HepG2 (cell line): Measurements from ENCODE around the gene PDGFRB. TPM values are rescaled to one million over a fixed set of nuclear protein-coding genes. Genes with fewer than 3 reads are reported as not detected.

Experiments
- ATAC-seq: fragments of 200-7000 bp; cut with Tn5 transposase; 3 replicates; pipeline ENCODE4 v1.9.1; 2020; ENCODE audit warnings: mild to moderate bottlenecking, moderate library complexity
- BruUV-seq: library from RNA; stranded (reverse); fragments of 400-500 nt; replicated peaks from 2 replicates; lab custom pipeline; 2021; lab: Mats Ljungman, UMichigan
- CTCF ChIA-PET: fragments of 300-600 bp; formaldehyde crosslinking; extraction: SDS; loops from one replicate; lab custom pipeline; 2021; ENCODE audit warnings: low total read pairs, inconsistent platforms, low intra/inter-chr PET ratio; lab: Yijun Ruan, JAX
- POLR2A ChIA-PET: fragments of 350-600 bp; sonication (Branson Sonifier 250); formaldehyde crosslinking; loops from one replicate; lab custom pipeline; 2020; ENCODE audit warnings: antibody characterized with exemption, inconsistent platforms; lab: Yijun Ruan, JAX
- DNase-seq: peaks from one replicate; pipeline ENCODE4 v3.0.0-alpha.2; 2015; ENCODE audit warnings: low spot score
- FAIRE-seq: peaks from 3 replicates; lab custom pipeline; 2011; peaks lifted over from hg19 to GRCh38; lab: Jason Lieb, UNC
- H2AFZ ChIP-seq: one replicate; pipeline ENCODE4 v1.6.1; 2011; ENCODE audit warnings: low read length, inconsistent platforms
- H3K27ac ChIP-seq: fragments of 300-600 bp; 3 replicates; pipeline ENCODE4 v1.8.0; 2011; ENCODE audit warnings: mixed run types, mild to moderate bottlenecking, mixed read lengths, low read length, inconsistent platforms; ENCODE audit not compliant: insufficient read depth; ENCODE audit errors: extremely low read length
- H3K27me3 ChIP-seq, 2 experiments: fragments of 200-600 bp in 1 of 2; 2 replicates in 1 of 2; 3 replicates in 1 of 2; pipeline versions ENCODE4 v1.6.0 to v1.8.0; 2011; ENCODE audit warnings: low read length in 2 of 2, mild to moderate bottlenecking in 2 of 2, moderate library complexity in 2 of 2, inconsistent platforms in 1 of 2; ENCODE audit not compliant: insufficient read depth in 2 of 2, control insufficient read depth in 1 of 2
- H3K36me3 ChIP-seq, 2 experiments: fragments of 200-600 bp in 1 of 2; replicated peaks in 1 of 2; 2 replicates in 1 of 2; 3 replicates in 1 of 2; pipeline versions ENCODE4 v1.5.1 to v1.8.0; 2011; ENCODE audit warnings: low read length in 2 of 2, inconsistent platforms in 1 of 2; ENCODE audit not compliant: insufficient read depth in 2 of 2, control insufficient read depth in 1 of 2
- H3K4me1 ChIP-seq: 2 replicates; pipeline ENCODE4 v1.5.1; 2012; ENCODE audit warnings: low read length, inconsistent platforms; ENCODE audit not compliant: insufficient read depth
- H3K4me2 ChIP-seq: 2 replicates; pipeline ENCODE4 v1.6.0; 2011; ENCODE audit warnings: low read depth, low read length, inconsistent platforms
- H3K4me3 ChIP-seq, 3 experiments: fragments of 200-600 bp in 1 of 3; sonication (generic), shearing (Covaris generic) in 1 of 3; replicated peaks in 1 of 3; 2 replicates each; pipeline ENCODE4 v1.5.1; 2011 to 2016; ENCODE audit warnings: low read length in 3 of 3, inconsistent platforms in 2 of 3, low read depth in 2 of 3, mild to moderate bottlenecking in 2 of 3, control low read depth in 1 of 3, mixed read lengths in 1 of 3; ENCODE audit not compliant: insufficient read depth in 1 of 3
- H3K79me2 ChIP-seq: one replicate; pipeline ENCODE4 v1.6.1; 2011; ENCODE audit warnings: low read length, inconsistent platforms; ENCODE audit not compliant: insufficient read depth
- H3K9ac ChIP-seq: 2 replicates; pipeline ENCODE4 v1.6.0; 2011; ENCODE audit warnings: mild to moderate bottlenecking, low read depth, low read length, inconsistent platforms; ENCODE audit not compliant: insufficient read depth
- H3K9me3 ChIP-seq: 2 replicates; pipeline ENCODE4 v1.5.1; 2012; ENCODE audit warnings: mild to moderate bottlenecking, low read length
- H4K20me1 ChIP-seq: 2 replicates; pipeline ENCODE4 v1.6.0; 2011; ENCODE audit warnings: inconsistent platforms, mild to moderate bottlenecking, low read length, moderate library complexity; ENCODE audit not compliant: insufficient read depth
- KLF12 ChIP-seq: sonication (generic); formaldehyde crosslinking; IDR thresholded peaks from 2 replicates; pipeline ENCODE4 v1.4.0; 2020; ENCODE audit warnings: missing genetic modification reagents, borderline replicate concordance
- PHB2 ChIP-seq: fragments of 450-650 bp; IDR thresholded peaks from 2 replicates; pipeline ENCODE4 v1.6.1; 2018; ENCODE audit not compliant: partially characterized antibody
- TRIM24 ChIP-seq: sonication (generic); formaldehyde crosslinking; IDR thresholded peaks from 2 replicates; pipeline ENCODE4 v1.8.0; 2022; ENCODE audit warnings: mild to moderate bottlenecking, missing genetic modification reagents
- U2AF2 ChIP-seq: fragments of 200-400 bp; formaldehyde crosslinking; IDR thresholded peaks from 2 replicates; pipeline ENCODE4 v1.6.1; 2017; ENCODE audit warnings: low read depth, mild to moderate bottlenecking, low read length
- ZNF34 ChIP-seq: sonication (generic); formaldehyde crosslinking; IDR thresholded peaks from 2 replicates; pipeline ENCODE4 v1.4.0; 2020; ENCODE audit warnings: mild to moderate bottlenecking, missing genetic modification reagents, borderline replicate concordance
- ZNF367 ChIP-seq: sonication (generic); formaldehyde crosslinking; IDR thresholded peaks from 2 replicates; pipeline ENCODE4 v1.4.0; 2020; ENCODE audit warnings: missing genetic modification reagents, borderline replicate concordance
- ZNF605 ChIP-seq: sonication (generic); formaldehyde crosslinking; IDR thresholded peaks from 2 replicates; pipeline ENCODE4 v1.8.0; 2022; ENCODE audit warnings: mild to moderate bottlenecking, missing genetic modification reagents
- WGBS: methylation state at CpG from one replicate; pipeline ENCODE4 v1.1.6; 2017; ENCODE audit warnings: low lambda C conversion rate; 5-methylcytosine and 5-hydroxymethylcytosine counted together
- in situ Hi-C: cut with HindIII; loops from 2 replicates; pipeline ENCODE4 v1.10.0; 2017; ENCODE audit warnings: low pct_unique_long_range_greater_than_20kb; ENCODE audit not compliant: extremely low pct_ligation_motif_present
- intact Hi-C: fragments of 100-400 bp; cut with micrococcal nuclease; formaldehyde crosslinking; loops from one replicate; pipeline ENCODE4 v1.10.0; 2022; ENCODE audit not compliant: unreplicated experiment
- polyA plus RNA-seq, 8 experiments: library from polyadenylated mRNA; depleted of rRNA in 3 of 8; stranded (reverse) in 7 of 8; unstranded in 1 of 8; fragments of >200 nt; fragmentation: Illumina TruSeq in 4 of 8; extraction: Trizol in 4 of 8; gene quantifications; 2 replicates each; pipeline versions ENCODE4 v1.2.1 to v1.2.3, GENCODE V29; 2011 to 2016; ENCODE audit warnings: low read depth in 4 of 8, missing spikeins in 1 of 8, mixed read lengths in 1 of 8; ENCODE audit not compliant: insufficient read depth in 1 of 8
- total RNA-seq, 5 experiments: library from RNA; depleted of rRNA; stranded (reverse); fragments of >200 nt; fragmentation: Illumina TruSeq; extraction: Trizol; gene quantifications; 2 replicates each; pipeline ENCODE4 v1.2.3, GENCODE V29; 2016; ENCODE audit warnings: low read depth in 1 of 5
- TF ChIP-seq, protein P1 (sequence below): sonication (generic); formaldehyde crosslinking; IDR thresholded peaks from 2 replicates; pipeline ENCODE4 v1.5.1; 2020; ENCODE audit warnings: mild to moderate bottlenecking, missing genetic modification reagents, moderate library complexity
- TF ChIP-seq, protein P2 (sequence below): sonication (generic); formaldehyde crosslinking; IDR thresholded peaks from 2 replicates; pipeline ENCODE4 v1.8.0; 2022; ENCODE audit warnings: missing genetic modification reagents, mild to moderate bottlenecking, moderate library complexity, borderline replicate concordance
- TF ChIP-seq, protein P3 (sequence below): sonication (generic); formaldehyde crosslinking; IDR thresholded peaks from 2 replicates; pipeline ENCODE4 v1.4.0; 2020; ENCODE audit warnings: missing genetic modification reagents, borderline replicate concordance
- TF ChIP-seq, protein P4 (sequence below): sonication (generic); formaldehyde crosslinking; IDR thresholded peaks from 2 replicates; pipeline ENCODE4 v1.8.0; 2022; ENCODE audit warnings: mild to moderate bottlenecking, missing genetic modification reagents, moderate library complexity

The PDGFRB gene
- total and polyA plus RNA-seq, 2 of the 13 experiments (the other 11 are each of a cell fraction or from before 2014, with no cell fraction given), result 4.0 to 21.0 TPM

DNA sequence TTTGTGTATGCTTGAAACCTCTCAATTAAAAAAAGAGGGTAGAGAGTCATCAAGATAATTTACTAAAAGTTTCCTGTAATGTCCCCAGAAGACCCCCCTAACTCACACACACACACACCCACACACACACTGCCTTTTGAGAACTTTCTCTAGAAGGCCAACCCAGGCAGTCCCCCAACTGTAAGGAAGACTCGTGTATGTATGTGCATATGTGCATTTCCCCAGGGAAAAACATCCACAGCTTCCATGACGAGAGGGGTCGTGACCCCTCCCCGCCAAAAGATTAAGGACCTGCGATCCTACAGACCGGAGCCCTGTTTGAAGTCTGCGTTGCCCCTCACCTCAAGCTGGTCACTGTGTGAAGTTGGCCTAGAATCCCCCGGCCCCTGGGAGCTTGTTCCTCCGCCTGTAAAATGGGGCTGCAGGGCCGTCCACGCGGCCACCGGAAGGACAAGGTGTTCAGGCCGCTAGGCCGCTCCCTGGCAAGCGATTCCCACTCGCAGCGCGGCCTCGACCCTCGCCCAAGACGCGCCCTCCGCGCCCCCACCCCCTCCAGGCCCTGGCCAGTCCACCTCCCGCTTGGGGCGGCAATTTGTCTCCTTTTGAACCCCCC lies 10.5 kb upstream of the PDGFRB start:
- Histone ChIP-seq H3K4me2 (no peak overlapping the region), H4K20me1 (no peaks in the 10 kb centered on the region), H3K4me1 (peaks cover 44% of the 10 kb centered on the region), H3K9ac (no peak overlapping the region), H3K9me3 (no peaks in the 10 kb centered on the region), H2AFZ (no peak overlapping the region), H3K27ac (no peak overlapping the region), H3K27me3 (peaks cover 1 to 8% of the 10 kb centered on the region in 2 experiments; a peak in 2 of 5 replicates), H3K4me3 (no peak overlapping the region), H3K36me3 (no peaks in the 10 kb centered on the region), H3K79me2 (no peaks in the 10 kb centered on the region)
- FAIRE-seq (no peak), DNase-seq (no peak), ATAC-seq (no peak)
- CTCF ChIA-PET, result no interaction called here
- POLR2A ChIA-PET, result no interaction called here
- BruUV-seq, result no TSS peak
- in situ Hi-C loops, result no loop called here
- WGBS, result 60% methylated on average over 22 of the region's 27 CpGs
- intact Hi-C loops, result no loop called here
- TF ChIP-seq, protein P1, sequence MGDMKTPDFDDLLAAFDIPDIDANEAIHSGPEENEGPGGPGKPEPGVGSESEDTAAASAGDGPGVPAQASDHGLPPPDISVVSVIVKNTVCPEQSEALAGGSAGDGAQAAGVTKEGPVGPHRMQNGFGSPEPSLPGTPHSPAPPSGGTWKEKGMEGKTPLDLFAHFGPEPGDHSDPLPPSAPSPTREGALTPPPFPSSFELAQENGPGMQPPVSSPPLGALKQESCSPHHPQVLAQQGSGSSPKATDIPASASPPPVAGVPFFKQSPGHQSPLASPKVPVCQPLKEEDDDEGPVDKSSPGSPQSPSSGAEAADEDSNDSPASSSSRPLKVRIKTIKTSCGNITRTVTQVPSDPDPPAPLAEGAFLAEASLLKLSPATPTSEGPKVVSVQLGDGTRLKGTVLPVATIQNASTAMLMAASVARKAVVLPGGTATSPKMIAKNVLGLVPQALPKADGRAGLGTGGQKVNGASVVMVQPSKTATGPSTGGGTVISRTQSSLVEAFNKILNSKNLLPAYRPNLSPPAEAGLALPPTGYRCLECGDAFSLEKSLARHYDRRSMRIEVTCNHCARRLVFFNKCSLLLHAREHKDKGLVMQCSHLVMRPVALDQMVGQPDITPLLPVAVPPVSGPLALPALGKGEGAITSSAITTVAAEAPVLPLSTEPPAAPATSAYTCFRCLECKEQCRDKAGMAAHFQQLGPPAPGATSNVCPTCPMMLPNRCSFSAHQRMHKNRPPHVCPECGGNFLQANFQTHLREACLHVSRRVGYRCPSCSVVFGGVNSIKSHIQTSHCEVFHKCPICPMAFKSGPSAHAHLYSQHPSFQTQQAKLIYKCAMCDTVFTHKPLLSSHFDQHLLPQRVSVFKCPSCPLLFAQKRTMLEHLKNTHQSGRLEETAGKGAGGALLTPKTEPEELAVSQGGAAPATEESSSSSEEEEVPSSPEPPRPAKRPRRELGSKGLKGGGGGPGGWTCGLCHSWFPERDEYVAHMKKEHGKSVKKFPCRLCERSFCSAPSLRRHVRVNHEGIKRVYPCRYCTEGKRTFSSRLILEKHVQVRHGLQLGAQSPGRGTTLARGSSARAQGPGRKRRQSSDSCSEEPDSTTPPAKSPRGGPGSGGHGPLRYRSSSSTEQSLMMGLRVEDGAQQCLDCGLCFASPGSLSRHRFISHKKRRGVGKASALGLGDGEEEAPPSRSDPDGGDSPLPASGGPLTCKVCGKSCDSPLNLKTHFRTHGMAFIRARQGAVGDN (CRISPR knock-in tag), result no peak
- no peak for TF ChIP-seq ZNF605
- TF ChIP-seq PHB2, result no peak
- TF ChIP-seq, protein P2, sequence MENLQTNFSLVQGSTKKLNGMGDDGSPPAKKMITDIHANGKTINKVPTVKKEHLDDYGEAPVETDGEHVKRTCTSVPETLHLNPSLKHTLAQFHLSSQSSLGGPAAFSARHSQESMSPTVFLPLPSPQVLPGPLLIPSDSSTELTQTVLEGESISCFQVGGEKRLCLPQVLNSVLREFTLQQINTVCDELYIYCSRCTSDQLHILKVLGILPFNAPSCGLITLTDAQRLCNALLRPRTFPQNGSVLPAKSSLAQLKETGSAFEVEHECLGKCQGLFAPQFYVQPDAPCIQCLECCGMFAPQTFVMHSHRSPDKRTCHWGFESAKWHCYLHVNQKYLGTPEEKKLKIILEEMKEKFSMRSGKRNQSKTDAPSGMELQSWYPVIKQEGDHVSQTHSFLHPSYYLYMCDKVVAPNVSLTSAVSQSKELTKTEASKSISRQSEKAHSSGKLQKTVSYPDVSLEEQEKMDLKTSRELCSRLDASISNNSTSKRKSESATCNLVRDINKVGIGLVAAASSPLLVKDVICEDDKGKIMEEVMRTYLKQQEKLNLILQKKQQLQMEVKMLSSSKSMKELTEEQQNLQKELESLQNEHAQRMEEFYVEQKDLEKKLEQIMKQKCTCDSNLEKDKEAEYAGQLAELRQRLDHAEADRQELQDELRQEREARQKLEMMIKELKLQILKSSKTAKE (CRISPR knock-in tag), result no peak
- TF ChIP-seq, protein P3, sequence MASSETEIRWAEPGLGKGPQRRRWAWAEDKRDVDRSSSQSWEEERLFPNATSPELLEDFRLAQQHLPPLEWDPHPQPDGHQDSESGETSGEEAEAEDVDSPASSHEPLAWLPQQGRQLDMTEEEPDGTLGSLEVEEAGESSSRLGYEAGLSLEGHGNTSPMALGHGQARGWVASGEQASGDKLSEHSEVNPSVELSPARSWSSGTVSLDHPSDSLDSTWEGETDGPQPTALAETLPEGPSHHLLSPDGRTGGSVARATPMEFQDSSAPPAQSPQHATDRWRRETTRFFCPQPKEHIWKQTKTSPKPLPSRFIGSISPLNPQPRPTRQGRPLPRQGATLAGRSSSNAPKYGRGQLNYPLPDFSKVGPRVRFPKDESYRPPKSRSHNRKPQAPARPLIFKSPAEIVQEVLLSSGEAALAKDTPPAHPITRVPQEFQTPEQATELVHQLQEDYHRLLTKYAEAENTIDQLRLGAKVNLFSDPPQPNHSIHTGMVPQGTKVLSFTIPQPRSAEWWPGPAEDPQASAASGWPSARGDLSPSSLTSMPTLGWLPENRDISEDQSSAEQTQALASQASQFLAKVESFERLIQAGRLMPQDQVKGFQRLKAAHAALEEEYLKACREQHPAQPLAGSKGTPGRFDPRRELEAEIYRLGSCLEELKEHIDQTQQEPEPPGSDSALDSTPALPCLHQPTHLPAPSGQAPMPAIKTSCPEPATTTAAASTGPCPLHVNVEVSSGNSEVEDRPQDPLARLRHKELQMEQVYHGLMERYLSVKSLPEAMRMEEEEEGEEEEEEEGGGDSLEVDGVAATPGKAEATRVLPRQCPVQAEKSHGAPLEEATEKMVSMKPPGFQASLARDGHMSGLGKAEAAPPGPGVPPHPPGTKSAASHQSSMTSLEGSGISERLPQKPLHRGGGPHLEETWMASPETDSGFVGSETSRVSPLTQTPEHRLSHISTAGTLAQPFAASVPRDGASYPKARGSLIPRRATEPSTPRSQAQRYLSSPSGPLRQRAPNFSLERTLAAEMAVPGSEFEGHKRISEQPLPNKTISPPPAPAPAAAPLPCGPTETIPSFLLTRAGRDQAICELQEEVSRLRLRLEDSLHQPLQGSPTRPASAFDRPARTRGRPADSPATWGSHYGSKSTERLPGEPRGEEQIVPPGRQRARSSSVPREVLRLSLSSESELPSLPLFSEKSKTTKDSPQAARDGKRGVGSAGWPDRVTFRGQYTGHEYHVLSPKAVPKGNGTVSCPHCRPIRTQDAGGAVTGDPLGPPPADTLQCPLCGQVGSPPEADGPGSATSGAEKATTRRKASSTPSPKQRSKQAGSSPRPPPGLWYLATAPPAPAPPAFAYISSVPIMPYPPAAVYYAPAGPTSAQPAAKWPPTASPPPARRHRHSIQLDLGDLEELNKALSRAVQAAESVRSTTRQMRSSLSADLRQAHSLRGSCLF (CRISPR knock-in tag), result no peak
- TF ChIP-seq KLF12 (CRISPR knock-in tag), result no peak
- TF ChIP-seq U2AF2, result no peak
- no peak for TF ChIP-seq TRIM24 (CRISPR knock-in tag)
- no peak for TF ChIP-seq ZNF367
- TF ChIP-seq ZNF34 (CRISPR knock-in tag), result no peak
- TF ChIP-seq, protein P4, sequence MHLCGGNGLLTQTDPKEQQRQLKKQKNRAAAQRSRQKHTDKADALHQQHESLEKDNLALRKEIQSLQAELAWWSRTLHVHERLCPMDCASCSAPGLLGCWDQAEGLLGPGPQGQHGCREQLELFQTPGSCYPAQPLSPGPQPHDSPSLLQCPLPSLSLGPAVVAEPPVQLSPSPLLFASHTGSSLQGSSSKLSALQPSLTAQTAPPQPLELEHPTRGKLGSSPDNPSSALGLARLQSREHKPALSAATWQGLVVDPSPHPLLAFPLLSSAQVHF (CRISPR knock-in tag), result no peak
